GM23338 (cell line): Measurements from ENCODE around the gene PXMP4.

ENCODE experiments used
- CREB1 ChIP-seq: fragments of 250-450 bp; sonication (Bioruptor Pico); IDR thresholded peaks from 2 replicates; pipeline ENCODE4 v1.5.0; 2020; ENCODE audit warnings: low read depth, mild to moderate bottlenecking, moderate library complexity
- CTCF ChIP-seq, 2 experiments: fragments of 200-600 bp in 1 of 2; sonication (generic) in 1 of 2; conservative IDR thresholded peaks; 2 replicates each; pipeline versions ENCODE4 v1.5.1 to v1.6.1; 2016 to 2017; ENCODE audit warnings: antibody characterized with exemption in 2 of 2, low read depth in 2 of 2, mild to moderate bottlenecking in 2 of 2, moderate library complexity in 1 of 2
- ETS1 ChIP-seq: IDR thresholded peaks from 2 replicates; pipeline ENCODE4 v1.6.1; 2016; ENCODE audit warnings: antibody characterized with exemption
- EZH2 ChIP-seq: fragments of 200-600 bp; sonication (generic); IDR thresholded peaks from one replicate; pipeline ENCODE4 v1.8.0; 2017; ENCODE audit warnings: antibody characterized with exemption, mild to moderate bottlenecking, low read depth; ENCODE audit not compliant: unreplicated experiment
- EZH2phosphoT487 ChIP-seq: fragments of 200-600 bp; sonication (generic); IDR thresholded peaks from one replicate; pipeline ENCODE4 v1.8.1; 2018; ENCODE audit warnings: antibody characterized with exemption; ENCODE audit not compliant: unreplicated experiment
- JUNB ChIP-seq: IDR thresholded peaks from one replicate; pipeline ENCODE4 v1.6.1; 2016; ENCODE audit warnings: antibody characterized with exemption; ENCODE audit not compliant: unreplicated experiment
- POLR2AphosphoS5 ChIP-seq: IDR thresholded peaks from 2 replicates; pipeline ENCODE4 v1.6.1; 2016; ENCODE audit warnings: antibody characterized with exemption, low read depth
- REST ChIP-seq: IDR thresholded peaks from one replicate; pipeline ENCODE4 v1.6.1; 2018; ENCODE audit warnings: antibody characterized with exemption; ENCODE audit not compliant: unreplicated experiment
- ZNF331 ChIP-seq: fragments of 250-450 bp; sonication (Bioruptor Pico); IDR thresholded peaks from 2 replicates; pipeline ENCODE4 v1.5.0; 2020; ENCODE audit warnings: low read depth, mild to moderate bottlenecking, moderate library complexity

DNA sequence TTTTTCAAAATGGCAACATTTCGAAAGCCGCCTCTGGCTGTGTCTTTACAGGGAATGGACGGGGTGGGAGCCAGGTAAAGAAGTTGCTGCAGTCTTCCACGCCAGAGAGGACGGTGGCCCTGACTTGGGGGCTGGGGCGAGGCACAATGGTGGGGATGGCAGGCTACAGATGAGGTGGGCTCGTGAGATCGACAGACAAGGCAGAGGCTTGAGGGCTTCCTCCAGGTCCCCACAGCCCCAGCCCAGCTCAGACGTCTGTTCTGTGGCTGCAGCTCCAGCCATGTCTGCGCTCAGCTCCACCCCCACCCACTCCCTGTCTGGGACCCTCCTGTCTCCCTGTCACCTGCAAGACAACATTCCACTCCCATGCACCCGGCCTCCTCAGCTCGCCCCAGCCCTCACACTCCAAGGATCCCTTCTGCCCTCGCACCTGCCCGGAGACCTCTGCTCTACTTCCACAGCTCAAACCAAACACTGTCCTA lies 65.4 kb downstream of the PXMP4 start:
- TF ChIP-seq EZH2 (no peak), POLR2AphosphoS5 (no peak), CTCF (conservative IDR thresholded peaks at IDR 0.05; ENCODE audit: low read depth in 2 of 2) (no peak), JUNB (no peak), ETS1 (no peak), EZH2phosphoT487 (no peak), REST (no peak), CREB1 (CRISPR knock-in tag) (no peak), ZNF331 (CRISPR knock-in tag) (no peak)
